Omental fat pad (tissue), 4 donors: Measurements from ENCODE around the gene EIF4E1B. TPM values are rescaled to one million over a fixed set of nuclear protein-coding genes. Genes with fewer than 3 reads are reported as not detected.

Experiments
- ATAC-seq: fragments of 150-250 bp; one replicate; pipeline ENCODE4 v1.9.1; 2016; ENCODE audit warnings: mild to moderate bottlenecking, moderate library complexity; ENCODE audit not compliant: low FRiP score
- DNase-seq: peaks from one replicate; pipeline ENCODE4 v3.0.0-alpha.2; 2019; ENCODE audit warnings: low spot score
- total RNA-seq, 4 donors: library from RNA; depleted of rRNA; stranded (reverse); fragments of >200 nt; gene quantifications; one replicate each; pipeline ENCODE4 v1.1.0, GENCODE V29; 2016
- TF ChIP-seq, protein P1 (sequence below), 3 donors: fragments of 450-650 bp; IDR thresholded peaks; one replicate each; pipeline ENCODE4 v1.5.1; 2016 to 2017; ENCODE audit warnings: antibody characterized with exemption in 3 of 3, mild to moderate bottlenecking in 3 of 3, moderate library complexity in 2 of 3

Gene EIF4E1B, protein sequence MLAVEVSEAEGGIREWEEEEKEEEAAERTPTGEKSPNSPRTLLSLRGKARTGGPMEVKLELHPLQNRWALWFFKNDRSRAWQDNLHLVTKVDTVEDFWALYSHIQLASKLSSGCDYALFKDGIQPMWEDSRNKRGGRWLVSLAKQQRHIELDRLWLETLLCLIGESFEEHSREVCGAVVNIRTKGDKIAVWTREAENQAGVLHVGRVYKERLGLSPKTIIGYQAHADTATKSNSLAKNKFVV
- total RNA-seq, result not detected

- ATAC-seq, result peak; percentile 73
- TF ChIP-seq, protein P1, sequence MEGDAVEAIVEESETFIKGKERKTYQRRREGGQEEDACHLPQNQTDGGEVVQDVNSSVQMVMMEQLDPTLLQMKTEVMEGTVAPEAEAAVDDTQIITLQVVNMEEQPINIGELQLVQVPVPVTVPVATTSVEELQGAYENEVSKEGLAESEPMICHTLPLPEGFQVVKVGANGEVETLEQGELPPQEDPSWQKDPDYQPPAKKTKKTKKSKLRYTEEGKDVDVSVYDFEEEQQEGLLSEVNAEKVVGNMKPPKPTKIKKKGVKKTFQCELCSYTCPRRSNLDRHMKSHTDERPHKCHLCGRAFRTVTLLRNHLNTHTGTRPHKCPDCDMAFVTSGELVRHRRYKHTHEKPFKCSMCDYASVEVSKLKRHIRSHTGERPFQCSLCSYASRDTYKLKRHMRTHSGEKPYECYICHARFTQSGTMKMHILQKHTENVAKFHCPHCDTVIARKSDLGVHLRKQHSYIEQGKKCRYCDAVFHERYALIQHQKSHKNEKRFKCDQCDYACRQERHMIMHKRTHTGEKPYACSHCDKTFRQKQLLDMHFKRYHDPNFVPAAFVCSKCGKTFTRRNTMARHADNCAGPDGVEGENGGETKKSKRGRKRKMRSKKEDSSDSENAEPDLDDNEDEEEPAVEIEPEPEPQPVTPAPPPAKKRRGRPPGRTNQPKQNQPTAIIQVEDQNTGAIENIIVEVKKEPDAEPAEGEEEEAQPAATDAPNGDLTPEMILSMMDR (IDR thresholded peaks at IDR 0.05), result no peak
- DNase-seq, result no peak
These were observed at the start of gene EIF4E1B, which contains the start of gene SNCB for GRCh38 chr5:176629853-176630680. Gene EIF4E1B (plus strand): TSS chr5:176630675. CDS start chr5:176642788, 12,113 bp downstream. Gene SNCB (minus strand): TSS chr5:176630534. CDS start chr5:176629654, 880 bp downstream.

DNA sequence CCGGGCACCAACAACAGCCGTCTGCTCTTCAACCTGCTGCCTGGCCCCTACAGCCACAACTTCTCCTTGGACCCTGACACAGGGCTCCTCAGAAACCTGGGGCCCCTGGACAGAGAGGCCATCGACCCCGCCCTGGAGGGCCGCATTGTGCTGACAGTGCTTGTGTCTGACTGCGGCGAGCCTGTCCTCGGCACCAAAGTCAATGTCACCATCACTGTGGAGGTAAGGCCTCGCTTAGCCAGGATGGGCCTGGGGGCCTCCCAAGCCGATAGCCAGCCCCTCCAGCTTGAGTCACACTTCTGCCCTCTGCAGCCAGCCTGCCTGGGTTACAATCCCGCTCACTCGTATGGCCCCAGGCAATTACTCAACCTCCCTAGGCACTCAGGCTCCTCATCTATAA lies 49.1 kb upstream of the EIF4E1B start:
- TF ChIP-seq, protein P1 (IDR thresholded peaks at IDR 0.05), result no peak
- DNase-seq (no peak), ATAC-seq (no peak)

- DNase-seq (no peak), ATAC-seq (no peak)
- TF ChIP-seq, protein P1 (IDR thresholded peaks at IDR 0.05), result no peak
These were observed 47.4 kb upstream of the EIF4E1B start for GRCh38 chr5:176583076-176583475.

DNA sequence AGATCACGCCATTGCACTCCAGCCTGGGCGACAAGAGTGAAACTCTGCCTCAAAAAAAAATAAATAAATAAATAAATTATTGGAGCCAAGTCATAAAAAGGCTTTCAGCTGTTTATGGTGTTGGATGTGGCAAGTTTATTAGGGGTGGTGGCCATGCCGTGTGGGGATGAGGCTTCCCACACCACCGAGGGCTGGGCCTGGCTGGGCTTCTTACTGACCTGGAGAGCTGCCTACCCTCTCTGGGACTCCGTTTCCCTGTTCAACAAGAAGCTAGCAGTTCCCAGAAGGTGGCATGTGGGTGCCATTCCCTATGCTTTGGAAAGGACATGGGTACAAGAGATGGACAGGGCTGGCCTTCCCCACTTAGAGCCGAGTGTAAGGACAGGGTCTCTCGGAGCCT lies 43.1 kb upstream of the EIF4E1B start:
- no peak for DNase-seq
- no peak for ATAC-seq
- TF ChIP-seq, protein P1 (IDR thresholded peaks at IDR 0.05), result no peak

DNA sequence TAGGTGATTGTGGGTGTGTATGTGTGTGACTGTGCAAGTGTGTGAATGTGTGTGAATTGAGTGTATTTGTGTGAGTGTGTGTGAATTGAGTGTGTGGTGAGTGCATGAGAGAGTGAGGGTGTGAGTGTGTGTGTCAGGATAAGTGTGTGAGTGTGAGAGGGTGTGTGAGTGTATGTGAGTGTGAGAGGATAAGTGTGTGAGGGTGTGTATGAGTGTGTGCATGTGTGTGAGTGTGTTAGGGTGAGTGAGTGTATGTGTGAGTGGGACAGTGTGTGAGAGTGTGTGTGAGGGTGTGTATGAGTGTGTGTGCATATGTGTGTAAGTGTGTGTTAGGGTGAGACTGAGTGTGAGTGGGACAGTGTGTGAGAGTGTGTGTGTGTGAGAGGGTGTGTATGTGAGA lies 42.2 kb upstream of the EIF4E1B start:
- TF ChIP-seq, protein P1 (IDR thresholded peaks at IDR 0.05), result no peak
- DNase-seq (no peak), ATAC-seq (no peak)

DNA sequence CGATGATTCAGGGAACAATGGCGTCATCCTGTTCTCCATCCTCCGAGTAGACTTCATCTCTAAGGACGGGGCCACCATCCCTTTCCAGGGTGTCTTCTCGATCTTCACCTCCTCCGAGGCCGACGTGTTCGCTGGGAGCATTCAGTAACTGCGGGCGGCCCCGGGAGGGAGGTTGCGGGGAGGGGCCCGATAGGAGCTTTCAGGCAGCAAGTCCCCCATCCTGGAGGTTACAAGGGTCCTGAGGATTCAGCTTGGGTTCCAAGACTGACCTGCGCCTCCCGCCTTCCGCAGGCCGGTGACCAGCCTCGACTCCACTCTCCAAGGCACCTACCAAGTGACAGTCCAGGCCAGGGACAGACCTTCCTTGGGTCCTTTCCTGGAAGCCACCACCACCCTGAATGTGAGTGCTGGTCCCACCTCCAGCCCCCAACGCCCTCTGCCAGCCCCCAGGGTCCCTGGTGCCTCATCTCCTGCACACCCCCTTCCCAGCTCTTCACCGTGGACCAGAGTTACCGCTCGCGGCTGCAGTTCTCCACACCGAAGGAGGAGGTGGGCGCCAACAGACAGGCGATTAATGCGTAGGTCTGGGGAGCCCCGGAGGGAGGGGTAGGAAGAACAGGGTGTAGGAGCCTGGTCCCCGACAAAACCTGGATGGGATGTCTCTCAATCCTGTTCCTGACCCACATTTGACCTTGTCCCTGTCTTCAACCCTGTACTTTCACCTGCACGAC lies 41.3 kb upstream of the EIF4E1B start:
- DNase-seq (no peak), ATAC-seq (no peak)
- TF ChIP-seq, protein P1 (IDR thresholded peaks at IDR 0.05), result no peak
